ENCODE results near the gene GOLGB1. TPM values are rescaled to one million over a fixed set of nuclear protein-coding genes. Genes with fewer than 3 reads are reported as not detected.

The GOLGB1 gene
- total RNA-seq, 1 donor from 2014 or later, result 35.3 TPM

DNA sequence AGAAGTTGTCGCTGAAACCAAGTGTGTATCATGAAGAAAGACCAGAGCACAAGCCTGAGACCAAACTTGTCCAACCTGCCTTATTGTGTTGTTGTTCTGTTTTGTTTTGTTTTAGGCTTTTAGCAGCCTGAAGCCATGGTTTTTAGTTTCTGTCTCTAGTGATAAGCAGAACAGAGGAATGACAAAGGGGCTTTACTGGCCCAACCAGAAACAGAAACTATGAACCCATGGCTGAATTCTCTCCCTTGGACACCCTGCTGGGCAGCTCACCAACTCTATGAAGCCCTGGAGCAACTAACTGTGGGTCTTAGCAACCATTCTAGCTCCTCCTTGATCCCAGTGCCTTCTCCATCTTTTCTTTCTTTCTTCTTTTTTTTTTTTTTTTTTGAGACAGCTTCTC lies 119.2 kb downstream of the GOLGB1 start:
- DNase-seq (ENCODE audit: low read depth in 2 of 2), result no peak

DNA sequence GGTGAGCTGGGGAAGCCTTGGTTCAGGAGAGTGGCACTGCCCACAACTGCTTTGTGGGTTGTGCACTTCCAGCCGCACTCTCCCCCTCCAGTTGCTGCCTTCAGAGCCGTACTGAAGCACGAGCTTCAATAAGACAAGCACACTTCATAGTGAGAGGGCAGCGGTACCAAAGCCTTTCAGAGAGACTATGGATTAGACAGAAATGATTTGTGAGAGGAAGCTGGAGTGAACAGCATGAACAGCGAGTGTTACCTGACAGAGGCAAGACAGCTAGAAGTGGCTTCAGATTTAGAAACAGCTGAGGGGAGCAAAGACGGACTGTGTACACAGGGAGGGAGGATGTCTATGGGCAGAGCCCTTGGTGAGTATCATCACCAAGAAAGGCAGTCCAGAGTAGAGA lies 119.9 kb downstream of the GOLGB1 start:
- no peak for DNase-seq (ENCODE audit: low read depth in 2 of 2)

DNA sequence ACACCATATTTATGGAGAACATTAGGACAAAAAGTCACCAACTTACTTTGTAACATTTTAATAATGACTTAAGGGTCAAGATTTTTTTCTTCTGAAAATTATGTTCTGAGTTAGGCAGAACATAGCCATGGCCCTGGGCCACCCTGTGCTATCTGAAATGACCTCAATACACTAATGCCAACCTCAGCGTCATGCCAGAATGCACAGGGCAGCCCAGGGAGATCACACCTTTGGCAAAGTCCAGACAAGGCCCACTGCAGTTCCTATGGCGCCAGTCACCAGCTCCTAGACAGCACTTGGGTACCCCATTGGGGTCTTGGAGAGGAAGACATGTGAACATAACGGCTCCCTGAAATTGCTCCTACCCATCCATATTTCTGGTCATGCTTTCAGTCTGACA lies 121.9 kb downstream of the GOLGB1 start:
- DNase-seq (ENCODE audit: low read depth in 2 of 2), result no peak

DNA sequence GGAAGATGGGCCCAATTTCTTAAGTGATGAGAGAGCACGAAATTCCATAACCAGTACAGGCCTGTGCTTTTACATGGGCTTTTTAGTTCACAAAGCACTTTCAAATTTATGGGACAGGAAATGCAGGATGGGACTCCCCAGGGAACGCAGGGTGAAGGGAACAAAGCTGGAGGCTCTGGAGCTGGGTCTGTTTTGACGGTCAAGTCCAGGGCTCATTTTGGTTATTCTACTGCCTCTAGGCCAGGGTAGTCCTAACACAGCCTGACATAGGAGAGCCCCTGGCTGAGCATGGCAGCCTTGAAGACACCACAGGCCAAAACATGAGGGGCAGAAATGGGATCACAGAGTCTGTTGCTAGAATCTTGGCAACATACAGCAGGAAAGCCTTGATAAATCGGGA lies 122.3 kb downstream of the GOLGB1 start:
- no peak for DNase-seq (ENCODE audit: low read depth in 2 of 2)

DNA sequence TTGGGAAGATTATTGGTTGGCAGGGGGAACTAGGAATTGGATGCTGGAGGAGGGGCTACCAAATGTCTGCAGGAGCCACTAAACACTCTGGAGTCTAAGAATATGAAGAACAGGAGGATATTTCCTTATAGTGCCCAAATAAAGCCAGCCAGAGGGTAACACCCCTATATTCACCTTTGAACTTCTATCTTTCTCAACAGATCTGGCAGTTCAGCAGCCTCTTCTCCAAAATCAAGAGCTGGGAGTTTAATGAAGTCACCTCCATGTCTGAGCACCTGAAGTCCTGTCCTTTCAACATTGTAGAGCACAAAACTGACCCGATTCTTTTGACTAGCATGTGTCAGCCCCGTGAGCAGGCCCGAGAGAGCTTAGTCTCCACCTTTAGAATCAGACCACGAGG lies 123.0 kb downstream of the GOLGB1 start:
- DNase-seq (ENCODE audit: low read depth in 2 of 2), result no peak

DNA sequence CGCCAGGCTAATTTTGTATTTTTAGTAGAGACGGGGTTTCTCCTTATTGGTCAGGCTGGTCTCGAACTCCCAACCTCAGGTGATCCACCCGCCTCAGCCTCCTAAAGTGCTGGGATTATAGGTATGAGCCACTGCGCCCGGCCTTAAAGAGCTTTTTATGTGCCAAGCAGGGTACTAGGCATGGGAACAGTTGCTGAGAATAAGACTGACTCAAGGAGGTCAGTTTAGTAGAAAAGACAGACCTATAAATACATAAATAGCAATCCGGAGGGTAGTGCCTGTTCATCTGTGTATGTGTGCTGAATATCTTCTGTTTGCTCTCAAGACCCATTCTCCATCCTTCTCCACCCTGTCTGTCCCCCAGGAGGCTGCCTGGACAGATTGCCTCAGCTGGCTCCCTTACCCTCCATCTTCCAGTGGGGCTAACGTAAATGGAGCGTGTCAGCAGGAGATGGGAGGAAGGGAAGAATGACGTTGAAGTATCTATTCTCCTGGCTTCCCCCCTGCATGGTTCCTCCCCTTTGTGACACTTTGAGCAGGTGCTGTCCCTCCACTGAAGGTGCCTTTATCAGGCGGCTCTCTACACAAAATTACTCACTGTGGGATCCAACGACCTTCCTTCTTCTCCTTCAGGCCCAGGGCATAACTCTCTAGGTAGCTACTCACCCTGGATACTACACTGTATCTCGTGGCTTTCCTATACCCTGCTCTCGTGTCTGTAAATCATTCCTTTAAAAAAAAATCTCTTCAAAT lies 125.2 kb downstream of the GOLGB1 start:
- no peak for DNase-seq (ENCODE audit: low read depth in 2 of 2)

DNA sequence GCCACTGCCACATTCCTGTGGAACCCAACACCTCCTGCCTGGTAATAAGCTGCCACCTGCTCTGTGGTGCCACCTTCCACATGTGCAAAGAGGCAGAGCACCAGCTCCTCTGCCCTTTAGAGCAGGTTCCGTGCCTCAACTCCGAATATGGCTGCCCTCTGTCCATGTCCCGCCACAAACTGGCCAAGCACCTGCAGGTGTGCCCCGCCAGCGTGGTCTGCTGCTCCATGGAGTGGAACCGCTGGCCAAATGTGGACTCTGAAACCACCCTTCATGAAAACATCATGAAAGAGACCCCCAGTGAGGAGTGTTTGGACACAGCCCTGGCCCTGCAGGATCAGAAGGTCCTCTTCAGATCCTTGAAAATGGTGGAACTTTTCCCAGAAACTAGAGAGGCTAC lies 128.1 kb downstream of the GOLGB1 start:
- DNase-seq (ENCODE audit: low read depth in 2 of 2), result no peak

DNA sequence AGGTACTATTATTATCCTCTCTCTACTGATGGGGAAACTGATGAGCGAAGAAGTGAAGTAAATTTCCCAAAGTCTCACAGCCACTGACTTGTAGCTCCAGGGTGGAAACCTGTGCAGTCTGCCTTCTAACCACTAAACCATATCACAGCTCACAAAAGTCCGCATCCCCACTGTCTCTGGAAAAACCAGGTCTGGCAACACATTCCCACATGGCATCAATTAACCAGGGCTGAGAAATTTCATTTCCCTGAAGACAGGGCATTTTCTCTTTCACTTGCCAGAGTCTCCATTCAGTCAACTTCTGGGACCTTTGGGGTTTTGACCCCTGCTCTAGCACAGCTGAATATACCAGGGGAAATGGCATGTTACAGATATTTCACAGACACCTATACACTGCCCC lies 129.8 kb downstream of the GOLGB1 start:
- no peak for DNase-seq (ENCODE audit: low read depth in 2 of 2)

Other genes starting within 250 kb of the GOLGB1 start
- 0.99 and 2.4 TPM in 2 replicates for gene POLQ, start 203.8 kb downstream of the GOLGB1 start, total RNA-seq
- gene ARGFX, start 181.8 kb downstream of the GOLGB1 start, total RNA-seq, result not detected in 2 replicates
- under 0.01 TPM in 1 of 2 replicates, not detected in the other for gene FBXO40, start 156.4 kb downstream of the GOLGB1 start, total RNA-seq
- 9.7 and 24.0 TPM in 2 replicates for gene HCLS1, start 88.8 kb downstream of the GOLGB1 start, total RNA-seq
- gene IQCB1, start 85.3 kb upstream of the GOLGB1 start, total RNA-seq, result 4.6 and 6.2 TPM in 2 replicates
- gene EAF2, start 85.5 kb upstream of the GOLGB1 start, total RNA-seq, result 0.40 and 0.44 TPM in 2 replicates
- gene SLC15A2, start 144.7 kb upstream of the GOLGB1 start, total RNA-seq, result under 0.01 and 0.20 TPM in 2 replicates